T-helper 2 cell treated with Interferon-gamma antibody and Interleukin-4, amounts not matched to agents 100 ng/mL and 5 ng/mL, for 36 hours (primary cell): ENCODE results near the gene BAHCC1. TPM values are rescaled to one million over a fixed set of nuclear protein-coding genes. Genes with fewer than 3 reads are reported as not detected.

Experiments used
- intact Hi-C: fragments of 100-400 bp; cut with micrococcal nuclease; formaldehyde crosslinking; loops from one replicate; pipeline ENCODE4 v1.15.1; 2023
- total RNA-seq: library from RNA; stranded (reverse); gene quantifications from 2 replicates; pipeline ENCODE4 v1.2.3, GENCODE V29; 2022

Gene BAHCC1
- total RNA-seq, 1 donor from 2014 or later = 0.20 TPM

DNA sequence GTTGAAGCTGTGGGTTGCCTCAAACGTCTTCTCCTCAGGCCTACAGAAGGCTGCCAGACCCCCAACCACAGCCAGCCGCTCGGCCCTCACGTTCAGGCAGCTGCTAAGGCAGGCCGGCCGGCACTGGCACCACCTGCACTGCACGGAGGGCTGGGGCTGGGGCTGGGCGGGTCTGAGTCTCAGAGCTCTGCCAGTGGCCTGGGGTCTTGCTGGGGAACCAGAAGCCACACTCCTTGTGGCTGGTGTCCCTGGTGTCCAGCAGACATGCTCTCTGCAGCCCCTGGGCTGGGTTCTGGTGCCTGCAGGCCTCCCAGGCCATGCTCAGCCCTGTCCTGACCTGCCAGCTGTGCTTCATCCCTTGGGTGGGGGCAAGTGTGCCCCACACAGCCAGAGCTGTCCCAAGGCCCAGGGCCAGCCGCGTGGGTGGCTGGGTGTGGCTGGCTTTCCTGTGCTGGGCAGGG is 42.0 kb downstream of the BAHCC1 start:
- intact Hi-C loops = no loop called here

DNA sequence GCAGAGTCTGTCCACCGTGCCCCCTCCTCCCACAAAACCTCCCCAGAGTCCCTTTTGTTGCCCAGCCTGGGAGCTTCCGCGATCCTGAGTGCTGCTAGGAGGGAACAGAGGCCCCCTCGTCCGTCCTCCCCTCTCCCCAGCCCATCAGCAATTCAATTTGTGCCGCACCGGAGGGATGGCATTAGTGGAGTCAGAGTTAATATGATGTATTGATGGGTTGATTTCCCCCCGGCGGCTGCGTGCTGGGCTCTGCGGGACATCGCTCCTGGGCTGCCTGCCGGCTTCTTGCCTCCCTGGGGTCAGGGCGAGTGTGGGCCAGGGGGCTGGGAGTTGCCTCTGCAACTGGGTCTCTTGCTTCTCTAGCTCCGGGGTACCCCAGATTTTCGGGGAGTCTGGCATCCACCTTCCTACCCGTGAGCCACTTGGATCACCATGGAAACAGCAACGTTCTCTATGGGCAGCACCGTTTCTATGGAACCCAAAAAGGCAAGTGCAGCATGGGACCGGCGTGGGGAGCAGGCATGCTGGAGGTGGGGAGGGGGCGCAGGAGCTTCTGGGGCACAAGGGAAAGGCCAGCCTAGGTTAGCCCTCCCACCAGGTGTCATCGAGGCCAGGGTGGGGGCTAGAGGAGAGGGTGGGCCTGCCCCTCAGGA is 42.9 kb downstream of the BAHCC1 start:
- intact Hi-C loops = no loop called here

DNA sequence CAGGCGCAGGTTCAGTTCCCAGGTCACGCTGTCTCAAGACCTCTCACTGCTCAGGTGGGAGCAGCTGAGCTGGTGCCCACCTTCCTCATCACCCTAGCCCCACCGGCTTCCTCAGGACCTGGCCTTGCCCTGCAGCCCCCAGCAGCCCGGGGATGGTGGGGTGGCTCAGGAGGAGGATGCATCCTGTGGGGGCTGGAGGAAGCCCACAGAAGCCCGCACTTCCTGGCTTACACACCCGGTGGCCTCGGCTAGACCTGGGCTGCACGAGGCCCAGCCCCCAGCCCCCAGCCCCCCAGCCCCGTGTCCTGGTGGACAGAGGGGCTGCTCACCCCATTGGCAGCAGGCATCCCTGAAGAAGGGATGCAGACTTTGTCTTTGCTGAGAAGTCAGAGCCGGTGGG is 43.4 kb downstream of the BAHCC1 start:
- intact Hi-C loops = no loop called here

DNA sequence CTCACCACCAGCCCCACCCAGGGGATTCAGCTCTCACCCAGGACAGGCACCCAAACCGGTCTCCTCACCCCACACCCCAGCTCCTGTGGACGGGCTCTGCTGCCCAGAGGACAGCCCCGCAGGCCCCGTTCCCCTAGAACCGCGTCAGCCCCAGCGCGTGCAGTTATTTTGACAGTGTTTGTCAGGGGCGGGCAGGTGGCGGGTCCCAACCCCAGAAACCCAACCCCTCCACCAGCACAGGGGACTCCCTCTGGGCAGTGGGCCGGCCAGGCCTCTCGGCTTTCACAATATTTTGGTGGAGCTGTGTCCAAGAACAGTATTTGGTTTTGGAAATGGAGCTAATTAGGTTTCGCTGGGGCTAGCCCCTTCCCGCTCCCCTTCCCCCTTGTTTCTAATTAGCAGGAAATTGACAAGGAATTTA is 44.8 kb downstream of the BAHCC1 start:
- intact Hi-C loops = no loop called here

DNA sequence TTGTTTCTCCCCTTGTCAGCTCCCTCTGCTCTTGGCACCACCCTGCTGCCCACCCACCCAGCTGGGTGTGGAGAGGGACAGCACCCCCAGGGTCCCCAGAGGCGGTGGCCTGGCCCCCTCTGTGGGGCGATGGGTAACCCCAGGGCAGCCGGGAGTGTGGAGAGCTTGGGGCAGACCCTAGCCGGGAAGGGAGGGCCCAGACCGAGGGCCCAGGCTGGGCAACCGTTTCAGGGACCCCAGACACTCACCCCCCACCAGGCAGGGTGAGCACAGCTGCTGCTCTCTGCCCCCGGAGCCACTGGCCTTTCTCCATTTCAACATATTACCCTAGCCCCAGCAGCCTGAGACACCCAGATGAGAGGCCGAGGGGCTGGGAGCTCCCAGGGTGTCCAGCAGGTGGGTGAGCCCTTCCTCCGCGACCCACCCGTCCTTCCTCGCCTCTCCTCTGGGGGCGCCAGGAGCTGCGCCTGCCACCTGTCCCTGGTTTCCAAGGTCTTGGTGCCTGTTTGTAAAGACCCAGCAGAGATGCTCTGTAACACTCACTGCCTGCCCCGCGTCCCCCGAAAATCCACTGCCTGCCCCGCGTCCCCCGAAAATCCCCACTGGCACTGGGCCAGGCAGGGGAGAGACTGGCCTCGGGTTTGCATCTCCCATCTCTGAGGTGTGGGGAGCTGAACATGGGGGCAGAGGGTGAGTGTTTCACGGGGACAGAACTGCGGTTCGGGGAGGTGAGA is 45.4 kb downstream of the BAHCC1 start:
- intact Hi-C loops = no loop called here

DNA sequence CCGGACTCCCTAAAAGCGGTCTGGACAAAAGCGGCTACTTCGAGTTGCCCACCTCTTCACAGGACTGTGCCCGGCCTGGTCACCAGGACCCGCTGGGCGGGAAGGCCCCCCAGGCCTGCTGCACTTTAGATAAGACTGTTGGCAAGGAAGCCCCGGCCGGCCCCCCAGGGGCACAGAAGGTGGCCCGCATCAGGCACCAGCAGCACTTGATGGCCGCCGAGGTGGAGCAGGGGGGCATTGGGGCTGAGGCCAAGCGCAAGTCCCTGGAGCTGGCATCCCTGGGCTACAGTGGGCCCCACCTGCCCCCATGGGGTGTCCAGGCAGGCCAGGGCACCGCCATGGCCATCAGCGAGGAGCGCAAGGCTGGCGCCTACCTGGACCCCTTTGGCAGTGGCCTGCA is 47.5 kb downstream of the BAHCC1 start:
- intact Hi-C loops = no loop called here

DNA sequence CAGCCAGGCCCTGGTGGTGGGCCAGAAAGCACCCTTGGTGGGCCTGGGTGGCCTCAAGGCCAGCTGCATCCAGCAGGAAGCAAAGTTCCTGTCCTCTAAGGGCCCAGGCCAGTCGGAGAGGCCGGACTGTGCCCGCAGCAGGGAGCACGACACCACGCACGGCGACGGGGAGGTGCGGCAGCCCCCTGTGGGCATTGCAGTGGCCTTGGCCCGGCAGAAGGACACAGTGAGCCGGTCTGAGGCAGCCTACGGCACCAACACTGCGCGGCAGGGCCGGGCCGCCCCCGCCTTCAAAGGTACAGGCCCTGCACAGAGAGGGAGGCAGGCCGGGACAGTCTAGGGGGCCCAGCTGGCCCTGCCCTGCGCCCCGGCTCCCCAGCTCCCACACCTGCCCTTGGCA is 48.0 kb downstream of the BAHCC1 start:
- intact Hi-C loops = no loop called here

DNA sequence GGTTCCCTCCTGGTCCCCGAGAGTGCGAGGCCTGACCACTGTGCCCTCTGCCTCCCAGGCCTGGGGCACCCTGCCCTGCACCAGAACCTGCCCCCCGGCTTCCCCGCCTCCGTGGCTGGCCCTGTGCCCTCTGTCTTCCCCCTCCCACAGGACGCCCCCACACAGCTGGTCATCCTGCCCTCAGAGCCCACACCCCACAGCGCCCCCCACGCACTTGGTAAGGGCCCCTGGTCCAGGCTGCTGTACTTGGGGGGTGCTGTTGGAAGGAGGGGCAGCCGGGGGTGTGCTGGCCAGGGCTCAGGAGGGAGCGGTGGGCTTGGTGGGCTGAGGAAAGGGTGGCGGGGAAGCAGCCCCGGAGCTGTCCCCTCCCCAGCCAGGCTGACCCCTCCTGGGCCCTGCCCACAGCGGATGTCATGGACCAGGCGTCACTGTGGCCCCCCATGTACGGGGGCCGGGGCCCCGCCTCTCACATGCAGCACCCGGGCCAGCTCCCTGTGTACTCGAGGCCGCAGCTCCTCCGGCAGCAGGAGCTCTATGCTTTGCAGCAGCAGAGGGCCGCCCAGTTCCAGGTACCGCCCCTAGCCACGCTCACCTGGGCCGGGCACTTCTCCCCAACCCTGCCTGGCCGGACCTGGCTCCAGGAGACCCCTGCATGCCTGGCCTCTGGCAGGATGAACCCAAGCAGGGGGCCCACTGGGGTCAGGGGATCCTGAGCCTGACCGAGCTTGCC is 49.5 kb downstream of the BAHCC1 start:
- intact Hi-C loops = no loop called here

DNA sequence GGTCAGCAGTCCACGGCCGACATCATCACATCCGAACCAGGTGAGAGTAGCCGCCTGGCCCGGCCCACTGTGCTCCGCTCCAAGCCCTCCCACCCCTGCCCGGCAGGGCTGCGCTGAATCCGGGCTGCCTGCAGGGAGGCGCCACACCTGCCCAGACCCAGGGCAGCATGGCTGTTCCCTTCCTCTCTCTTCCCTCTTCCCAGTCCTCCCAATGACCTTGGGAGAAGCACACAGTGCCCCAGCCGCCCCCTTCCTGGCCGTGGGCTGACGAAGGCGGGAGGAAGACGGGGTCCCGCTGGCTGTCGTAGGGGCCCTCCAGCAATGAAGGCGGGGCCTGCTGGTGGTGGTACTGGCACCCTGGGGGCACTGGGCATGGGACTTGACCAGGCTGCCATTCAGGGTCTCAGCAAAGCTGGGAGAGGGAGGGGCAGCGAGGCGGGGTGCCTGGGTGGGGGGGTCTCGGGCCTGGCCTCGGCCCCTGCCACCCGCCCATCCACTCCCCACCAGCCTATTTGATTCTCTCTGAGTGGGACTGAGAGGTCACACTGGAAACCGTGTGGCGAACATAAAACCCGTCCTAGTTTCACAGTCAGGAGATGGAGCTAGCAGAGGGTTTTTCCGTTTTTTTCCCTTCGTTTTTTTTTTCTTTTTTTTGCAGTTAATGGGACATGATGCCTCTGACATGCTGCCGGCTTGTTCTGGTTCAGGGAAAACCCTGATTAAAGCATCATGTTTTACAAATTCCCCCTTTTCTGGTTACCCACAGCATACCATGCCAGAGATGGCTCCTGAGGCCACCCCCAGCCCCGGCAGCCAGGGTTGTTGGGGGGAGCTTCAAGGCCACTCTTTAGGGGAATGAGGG is 50.6 kb downstream of the BAHCC1 start:
- intact Hi-C loops = no loop called here

DNA sequence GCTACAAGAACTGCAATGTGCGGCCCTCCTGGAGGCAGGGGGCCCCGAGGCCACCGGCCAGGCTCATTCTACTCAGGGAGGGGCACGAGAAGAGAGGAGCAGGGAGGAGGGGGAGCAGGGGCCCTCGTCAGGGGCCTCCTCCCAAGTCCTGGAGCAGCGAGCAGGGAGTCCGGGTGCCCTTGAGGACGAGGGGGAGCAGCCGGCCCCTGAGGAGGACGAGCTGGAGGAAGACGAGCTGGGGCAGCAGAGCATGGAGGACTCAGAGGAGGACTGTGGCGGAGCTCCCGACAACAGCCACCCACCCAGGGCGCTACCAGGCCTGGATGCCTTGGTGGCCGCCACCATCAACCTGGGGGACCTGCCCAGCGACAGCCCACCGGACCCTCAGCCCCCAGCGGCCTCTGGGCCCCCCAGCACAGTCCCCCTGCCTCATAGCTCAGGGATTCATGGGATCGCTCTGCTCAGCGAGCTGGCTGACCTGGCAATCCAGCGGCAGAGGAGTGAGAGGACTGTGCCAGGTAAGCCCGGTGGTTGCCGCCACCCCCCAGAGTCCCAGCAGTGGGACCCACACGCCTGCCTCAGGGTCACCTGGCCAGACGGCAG is 52.2 kb downstream of the BAHCC1 start:
- intact Hi-C loops = no loop called here

DNA sequence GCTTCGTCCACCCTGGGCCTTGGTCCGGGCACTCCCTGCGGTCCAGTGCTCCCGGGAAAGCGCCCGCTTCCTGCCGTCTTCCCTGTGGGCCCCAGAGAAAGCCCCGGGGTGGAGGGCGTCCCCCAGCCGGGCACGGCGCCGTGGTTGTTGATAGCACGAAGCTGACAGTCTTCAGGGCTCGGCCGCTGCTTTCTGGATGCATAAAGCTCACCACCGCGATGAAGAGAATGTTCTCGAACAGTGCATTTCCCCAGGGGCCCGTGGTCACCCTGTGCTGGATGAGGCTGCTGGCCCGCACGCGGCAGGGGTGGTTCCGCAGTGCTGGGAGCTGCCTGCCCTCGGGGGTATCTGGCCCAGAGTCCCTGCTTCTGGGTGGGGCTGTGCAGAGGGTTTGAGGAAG is 53.2 kb downstream of the BAHCC1 start:
- intact Hi-C loops = no loop called here

DNA sequence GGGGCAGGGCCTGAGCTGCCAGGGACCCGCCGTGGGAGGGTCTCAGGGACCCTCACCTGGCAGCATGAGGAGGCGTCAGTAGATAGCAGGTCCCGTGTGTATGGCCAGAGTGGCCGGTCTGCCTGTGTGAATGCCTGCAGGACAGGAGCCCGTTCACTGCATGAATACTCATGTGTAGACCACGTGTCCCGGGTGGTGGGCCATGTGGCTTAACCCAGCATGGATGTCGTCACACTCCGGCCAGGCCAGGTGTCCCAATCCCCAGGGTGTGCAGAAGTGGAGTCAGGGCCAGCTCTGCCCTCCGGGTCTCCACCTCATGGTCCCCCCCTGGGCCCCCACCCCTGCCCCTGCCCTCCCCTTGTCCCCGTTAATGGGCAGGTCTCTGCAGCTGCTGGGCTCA is 53.7 kb downstream of the BAHCC1 start:
- intact Hi-C loops = no loop called here

DNA sequence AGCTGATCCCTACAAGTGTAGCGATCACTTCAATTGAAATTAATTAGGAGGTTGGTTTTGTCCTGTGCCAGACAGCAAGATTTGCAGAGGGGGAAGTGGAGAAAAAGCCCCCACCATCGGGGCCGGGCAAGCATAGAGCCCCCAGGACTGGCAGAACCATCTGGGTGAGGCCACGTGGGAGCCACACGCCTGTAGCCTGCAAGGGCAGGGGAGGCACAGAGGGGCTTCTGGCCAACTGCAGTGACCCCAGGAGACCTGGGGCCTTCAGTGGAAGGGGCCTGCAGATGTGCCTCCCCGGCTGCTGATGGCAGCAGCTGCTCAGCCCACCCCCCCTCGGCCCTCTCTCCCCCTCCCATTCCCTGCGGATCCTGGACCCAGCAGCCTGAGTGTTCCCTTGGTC is 54.1 kb downstream of the BAHCC1 start:
- intact Hi-C loops = no loop called here

DNA sequence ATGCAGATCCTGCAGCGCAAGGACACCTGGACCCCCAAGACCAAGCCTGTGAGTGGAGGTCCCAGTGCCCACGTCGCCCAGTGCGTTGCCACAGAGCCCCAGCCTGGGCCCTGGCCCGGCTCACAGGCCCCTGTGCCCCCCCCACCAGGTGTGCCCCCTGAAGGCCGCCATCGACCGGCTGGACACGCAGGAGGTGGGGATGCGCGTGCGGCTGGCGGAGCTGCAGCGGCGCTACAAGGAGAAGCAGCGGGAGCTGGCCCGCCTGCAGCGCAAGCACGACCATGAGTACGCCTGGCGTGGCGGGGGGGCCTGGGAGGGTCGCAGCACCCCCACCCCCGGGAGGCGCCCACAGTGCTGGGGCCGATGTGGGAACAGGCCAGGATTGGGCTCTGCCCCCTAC is 56.6 kb downstream of the BAHCC1 start:
- intact Hi-C loops = no loop called here

DNA sequence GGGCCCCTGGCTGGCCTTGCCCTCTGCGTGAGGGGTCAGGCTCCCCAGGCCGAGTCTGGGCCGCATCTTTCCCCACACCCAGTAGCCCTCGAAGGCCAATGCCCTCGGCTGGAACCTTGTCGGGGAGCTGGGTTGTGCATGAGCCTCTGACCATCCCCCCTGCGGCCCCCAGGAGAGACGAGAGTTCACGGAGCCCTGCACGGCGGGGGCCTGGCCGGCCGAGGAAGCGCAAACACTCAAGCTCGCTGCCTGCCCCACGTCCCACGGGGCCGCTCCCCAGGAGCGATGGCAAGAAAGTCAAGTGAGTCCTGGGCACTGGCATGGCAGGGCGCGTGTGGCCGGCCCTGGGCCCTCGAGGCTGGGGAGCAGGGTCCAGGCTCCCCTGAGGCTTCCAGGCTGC is 57.3 kb downstream of the BAHCC1 start:
- intact Hi-C loops = no loop called here

DNA sequence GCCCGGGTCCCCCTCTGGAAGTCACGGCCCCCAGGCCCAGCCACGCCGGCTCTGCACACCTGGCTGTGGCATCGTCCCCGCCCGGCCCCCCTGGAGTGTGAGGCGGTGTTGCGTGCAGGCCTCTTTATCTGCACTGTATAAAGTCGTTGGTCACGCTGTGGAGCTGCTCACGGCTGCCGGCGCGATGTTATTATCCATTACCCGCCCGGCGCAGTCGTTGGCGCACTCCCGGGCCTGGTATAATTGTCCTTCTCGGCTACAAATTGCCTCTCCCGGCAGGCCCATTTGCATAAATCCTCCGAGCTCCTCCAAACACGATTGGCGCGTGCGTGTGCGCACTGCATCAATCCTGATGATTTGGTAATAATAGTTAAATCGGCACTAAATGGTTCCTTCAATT is 57.8 kb downstream of the BAHCC1 start:
- intact Hi-C loops = no loop called here

DNA sequence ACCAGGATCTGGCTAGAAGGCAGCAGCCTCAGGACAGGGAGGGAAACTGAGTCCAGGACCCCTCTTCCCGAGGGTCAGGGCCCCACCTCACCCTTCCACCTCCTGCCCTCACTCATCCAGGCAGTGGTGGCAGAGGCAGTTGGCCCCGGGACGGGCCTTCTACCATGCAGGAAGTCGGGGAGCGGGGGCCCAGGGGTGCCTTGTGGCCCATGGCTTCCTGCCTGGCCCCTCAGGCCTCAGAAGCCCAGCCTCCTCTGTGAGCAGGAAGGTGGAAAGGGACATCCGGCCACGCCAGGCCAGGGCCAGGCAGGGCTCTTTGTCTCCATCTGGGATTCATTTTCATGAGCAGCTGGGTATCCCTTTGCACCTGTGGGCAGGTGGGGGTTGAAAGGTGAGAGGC is 58.5 kb downstream of the BAHCC1 start:
- intact Hi-C loops = no loop called here

DNA sequence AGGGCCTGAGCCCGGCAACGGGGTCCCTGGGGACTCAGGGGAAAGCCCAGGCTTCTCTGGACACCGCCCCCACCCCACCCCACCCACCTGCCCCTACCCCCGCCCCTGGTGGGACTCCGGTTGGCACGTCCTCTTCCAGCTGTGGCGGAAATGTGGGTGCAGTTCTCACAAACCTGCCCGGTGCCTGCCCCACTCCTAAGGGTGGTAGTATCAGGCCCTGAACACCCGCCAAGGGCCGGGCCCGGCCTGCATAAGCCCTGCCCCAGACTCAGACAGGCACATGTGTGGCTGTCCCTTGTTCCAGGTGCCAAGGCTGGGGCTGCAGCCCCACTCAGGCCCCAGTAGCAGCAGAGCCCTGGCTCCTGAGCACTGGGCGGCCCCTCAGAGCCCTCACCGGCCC is 59.2 kb downstream of the BAHCC1 start:
- intact Hi-C loops = no loop called here

DNA sequence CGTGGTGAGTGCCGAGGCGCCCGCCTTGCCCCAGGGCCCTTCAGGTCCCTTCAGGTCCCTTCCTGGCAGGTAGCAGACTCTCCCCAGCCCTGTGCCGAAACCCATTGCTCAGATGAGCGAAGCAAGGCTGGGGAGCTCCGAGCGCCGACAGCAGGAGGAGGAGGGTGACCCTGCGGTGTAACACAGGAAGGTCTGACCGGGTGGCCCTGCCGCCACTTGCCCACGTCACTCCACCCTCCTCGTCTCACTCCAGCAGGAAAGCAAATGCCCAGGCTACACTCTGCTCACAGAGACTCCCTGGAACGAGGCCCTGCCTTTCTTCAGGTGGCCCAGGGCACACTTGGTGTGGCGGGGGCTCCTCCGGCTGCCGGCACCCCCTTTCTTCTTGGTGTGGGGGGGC is 60.1 kb downstream of the BAHCC1 start:
- intact Hi-C loops = no loop called here

DNA sequence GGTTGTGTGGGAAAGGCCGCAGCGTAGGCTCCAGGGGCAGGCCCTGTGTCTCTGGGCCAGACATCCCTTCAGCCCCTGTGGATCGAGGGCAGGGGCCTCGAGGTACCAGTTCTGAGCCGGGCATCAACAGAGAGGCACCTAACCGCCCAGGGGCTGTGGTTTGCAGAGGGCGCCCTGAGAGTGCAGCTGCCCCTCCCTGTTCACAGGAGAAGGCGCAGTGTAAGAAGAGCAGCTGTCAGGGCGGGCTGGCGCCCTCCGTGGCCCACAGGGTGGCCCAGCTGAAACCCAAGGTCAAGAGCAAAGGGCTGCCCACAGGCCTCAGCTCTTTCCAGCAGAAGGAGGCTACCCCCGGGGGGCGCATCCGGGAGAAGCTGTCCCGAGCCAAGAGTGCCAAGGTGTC is 60.8 kb downstream of the BAHCC1 start:
- intact Hi-C loops = no loop called here

DNA sequence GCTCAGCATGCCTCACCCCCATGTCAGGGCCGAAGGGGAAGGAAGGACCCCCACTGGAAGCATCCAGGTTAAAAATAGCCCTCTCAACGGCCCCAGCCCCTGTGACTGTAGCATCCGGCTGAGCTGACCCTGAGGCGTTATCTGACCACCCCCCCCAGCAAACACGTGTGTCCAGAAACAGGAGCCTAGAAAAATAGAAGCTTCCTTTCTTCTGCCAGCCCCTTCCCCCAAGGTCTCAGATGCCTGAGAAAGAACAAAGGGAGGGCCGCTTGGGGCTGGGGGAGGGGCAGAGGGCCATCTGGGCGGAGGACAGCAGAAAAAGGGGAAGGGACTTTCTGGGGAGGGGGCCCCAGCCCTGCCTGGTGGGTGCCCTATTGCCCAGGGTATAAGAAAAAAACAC is 61.5 kb downstream of the BAHCC1 start:
- intact Hi-C loops = no loop called here
